Omental fat pad (tissue), 4 donors: ENCODE results near the gene SIPA1L3. TPM values are rescaled to one million over a fixed set of nuclear protein-coding genes. Genes with fewer than 3 reads are reported as not detected.

Experiments
- ATAC-seq: fragments of 150-250 bp; one replicate; pipeline ENCODE4 v1.9.1; 2016; ENCODE audit warnings: mild to moderate bottlenecking, moderate library complexity; ENCODE audit not compliant: low FRiP score
- DNase-seq: peaks from one replicate; pipeline ENCODE4 v3.0.0-alpha.2; 2019; ENCODE audit warnings: low spot score
- CTCF ChIP-seq, 3 donors: fragments of 450-650 bp; IDR thresholded peaks; one replicate each; pipeline ENCODE4 v1.5.1; 2016 to 2017; ENCODE audit warnings: antibody characterized with exemption in 3 of 3, mild to moderate bottlenecking in 3 of 3, moderate library complexity in 2 of 3
- total RNA-seq, 4 donors: library from RNA; depleted of rRNA; stranded (reverse); fragments of >200 nt; gene quantifications; one replicate each; pipeline ENCODE4 v1.1.0, GENCODE V29; 2016

Gene SIPA1L3
- total RNA-seq, 4 donors from 2014 or later: 8.9 to 14.7 (median 12.0) TPM

GRCh38 chr19:37899966-37900365, 7.0 kb upstream of the SIPA1L3 start:
- ATAC-seq (no peak), DNase-seq (no peak)
- TF ChIP-seq CTCF (IDR thresholded peaks at IDR 0.05): no peak

GRCh38 chr19:37902668-37903067, 4.3 kb upstream of the SIPA1L3 start:
- no peak for ATAC-seq
- DNase-seq: peak; percentile 57
- TF ChIP-seq CTCF (IDR thresholded peaks at IDR 0.05): peak in 1 of 3 donors; percentile 10

- DNase-seq (no peak), ATAC-seq (no peak)
- TF ChIP-seq CTCF (IDR thresholded peaks at IDR 0.05): no peak
Observed at GRCh38 chr19:37903096-37903495, 3.9 kb upstream of the SIPA1L3 start.

- TF ChIP-seq CTCF (IDR thresholded peaks at IDR 0.05): no peak
- ATAC-seq (no peak), DNase-seq (no peak)
Observed at GRCh38 chr19:37905946-37906868, 801 bp upstream of the SIPA1L3 start, which contains the start of gene WDR87. Gene WDR87 (minus strand): TSS chr19:37906594. CDS start chr19:37898239, 8,355 bp downstream.

- TF ChIP-seq CTCF (IDR thresholded peaks at IDR 0.05): no peak
- ATAC-seq (no peak), DNase-seq (no peak)
Observed at GRCh38 chr19:37907735-37908455, 887 bp downstream of the SIPA1L3 start.

DNA sequence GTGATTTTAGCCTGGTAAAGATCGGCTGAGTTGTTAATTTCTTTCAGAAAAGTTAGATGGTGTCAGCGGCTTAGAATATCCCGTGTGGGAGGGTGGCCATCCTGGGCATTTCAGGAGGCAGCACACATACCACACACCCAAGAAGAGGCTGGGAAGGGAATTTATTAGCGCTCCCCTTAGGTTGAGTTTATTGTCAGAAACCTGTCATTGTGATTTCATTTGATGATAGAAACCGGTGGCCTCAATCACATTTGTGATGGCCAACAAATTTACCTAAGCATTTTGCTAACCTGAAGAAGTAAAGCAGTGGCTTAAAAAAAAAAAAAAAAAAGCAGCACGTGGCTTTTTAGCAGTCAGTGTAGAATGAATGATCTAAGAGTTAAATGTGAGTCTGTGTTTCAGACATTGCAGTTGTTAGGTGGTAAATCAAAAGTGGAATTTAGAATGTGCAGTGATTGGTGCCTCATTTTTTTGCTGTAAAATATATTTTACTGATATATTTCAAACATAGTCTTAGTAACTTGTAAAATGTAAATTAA, 2.7 kb downstream of the SIPA1L3 start:
- no peak for DNase-seq

More for the DNA sequence above, 2.7 kb downstream of the SIPA1L3 start:
- ATAC-seq: no peak
- no peak for TF ChIP-seq CTCF (IDR thresholded peaks at IDR 0.05)
